GM12864 (cell line): ENCODE data around the gene NACC1.
"Not testable (repeated sequence)": the region's sequence is repeated elsewhere in the genome, so short reads cannot be mapped to it uniquely, and the experiment has no call there.

Experiments
- DNase-seq: peaks from one replicate; pipeline ENCODE4 v3.0.0-alpha.2; 2011; ENCODE audit warnings: low read depth
- H3K4me3 ChIP-seq: 2 replicates; pipeline ENCODE4 v1.5.1; 2011; ENCODE audit warnings: mild to moderate bottlenecking, low read depth, low read length, control low read depth
- TF ChIP-seq, protein P1 (sequence below): IDR thresholded peaks from 2 replicates; pipeline ENCODE4 v1.5.1; 2011; ENCODE audit warnings: low read depth, mild to moderate bottlenecking, moderate library complexity, low read length, control low read depth, inconsistent platforms; ENCODE audit errors: missing control alignments

The NACC1 gene

DNA sequence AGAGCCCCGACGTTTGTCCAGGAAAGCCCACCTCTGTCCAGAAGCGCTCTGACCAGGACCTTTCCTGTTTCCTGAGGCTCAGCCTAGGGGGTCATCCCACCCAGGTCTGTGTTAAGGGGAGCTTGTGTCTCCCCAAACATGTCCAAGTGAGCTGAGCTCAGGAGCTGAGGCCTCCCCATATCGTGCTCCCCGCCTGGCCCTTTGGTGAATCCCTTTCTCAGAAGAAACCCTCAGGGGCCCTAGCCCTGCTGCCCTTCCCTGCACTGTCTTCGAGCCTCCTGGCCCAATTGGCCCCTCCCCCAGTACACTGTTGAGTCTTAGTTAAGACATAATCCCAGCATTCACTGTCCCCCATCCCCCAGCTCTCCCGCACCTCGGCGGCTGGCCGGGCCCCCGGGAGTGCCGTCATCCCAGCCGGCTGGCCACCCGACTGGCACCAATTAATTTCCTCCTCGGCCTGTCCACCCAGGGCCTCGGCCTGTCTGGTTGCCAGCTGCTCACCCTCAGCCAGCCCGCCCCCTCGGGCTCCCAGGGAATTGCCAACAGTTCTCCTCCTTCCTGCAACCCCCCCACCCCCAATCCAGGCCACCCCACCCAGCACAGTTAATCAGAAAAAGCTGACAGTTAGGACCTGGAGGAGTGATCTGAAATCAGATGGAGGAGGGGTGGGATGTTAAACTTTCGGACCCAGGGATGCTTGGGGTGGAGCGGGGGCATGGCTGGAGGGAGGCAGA, 45.7 kb downstream of the NACC1 start:
- no peak overlapping the region for H3K4me3 ChIP-seq
- TF ChIP-seq, protein P1, sequence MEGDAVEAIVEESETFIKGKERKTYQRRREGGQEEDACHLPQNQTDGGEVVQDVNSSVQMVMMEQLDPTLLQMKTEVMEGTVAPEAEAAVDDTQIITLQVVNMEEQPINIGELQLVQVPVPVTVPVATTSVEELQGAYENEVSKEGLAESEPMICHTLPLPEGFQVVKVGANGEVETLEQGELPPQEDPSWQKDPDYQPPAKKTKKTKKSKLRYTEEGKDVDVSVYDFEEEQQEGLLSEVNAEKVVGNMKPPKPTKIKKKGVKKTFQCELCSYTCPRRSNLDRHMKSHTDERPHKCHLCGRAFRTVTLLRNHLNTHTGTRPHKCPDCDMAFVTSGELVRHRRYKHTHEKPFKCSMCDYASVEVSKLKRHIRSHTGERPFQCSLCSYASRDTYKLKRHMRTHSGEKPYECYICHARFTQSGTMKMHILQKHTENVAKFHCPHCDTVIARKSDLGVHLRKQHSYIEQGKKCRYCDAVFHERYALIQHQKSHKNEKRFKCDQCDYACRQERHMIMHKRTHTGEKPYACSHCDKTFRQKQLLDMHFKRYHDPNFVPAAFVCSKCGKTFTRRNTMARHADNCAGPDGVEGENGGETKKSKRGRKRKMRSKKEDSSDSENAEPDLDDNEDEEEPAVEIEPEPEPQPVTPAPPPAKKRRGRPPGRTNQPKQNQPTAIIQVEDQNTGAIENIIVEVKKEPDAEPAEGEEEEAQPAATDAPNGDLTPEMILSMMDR: no peak

DNA sequence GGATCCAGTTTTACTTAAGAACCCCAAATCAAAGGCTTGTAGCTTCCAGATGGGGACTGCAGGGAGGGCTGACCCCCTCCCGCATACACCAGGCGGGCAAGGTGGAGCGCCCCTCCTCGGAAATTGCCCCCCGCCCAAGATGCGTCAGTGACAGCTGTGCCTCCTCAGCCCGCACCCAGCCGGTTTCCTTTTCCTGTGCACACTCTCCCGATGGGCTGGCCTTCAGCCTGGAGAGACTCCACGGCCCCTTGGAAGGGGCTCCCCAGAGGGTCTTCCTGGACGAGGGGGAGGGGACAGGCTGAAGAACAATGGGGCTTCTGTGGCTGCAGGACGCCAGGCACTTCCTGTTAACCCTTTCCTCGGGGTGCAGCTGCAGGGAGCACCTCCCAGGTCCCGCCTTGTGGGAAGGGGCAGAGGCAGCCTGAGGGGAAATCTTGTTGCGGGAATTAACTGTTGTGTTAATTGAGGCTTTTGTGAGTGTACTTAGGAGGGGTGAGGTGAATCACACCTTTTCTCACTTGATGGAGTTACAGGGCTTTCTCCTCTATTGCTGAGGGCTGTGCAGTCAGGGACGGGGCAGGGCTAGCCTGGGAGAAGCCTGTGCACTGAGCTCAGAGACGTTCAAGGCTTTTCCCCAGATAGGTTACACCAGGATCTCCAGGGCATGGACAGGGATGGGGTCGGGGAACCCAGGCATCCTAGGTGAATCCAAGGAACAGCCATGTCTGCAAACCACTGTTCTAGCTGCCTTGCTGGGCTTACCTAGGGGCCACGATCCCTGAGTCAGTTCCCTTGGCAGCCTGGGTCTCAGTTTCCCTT, 46.5 kb downstream of the NACC1 start:
- DNase-seq: no peak
- no peak overlapping the region for H3K4me3 ChIP-seq
- TF ChIP-seq, protein P1: no peak

More for the DNA sequence above, 45.7 kb downstream of the NACC1 start:
- DNase-seq: no peak

DNA sequence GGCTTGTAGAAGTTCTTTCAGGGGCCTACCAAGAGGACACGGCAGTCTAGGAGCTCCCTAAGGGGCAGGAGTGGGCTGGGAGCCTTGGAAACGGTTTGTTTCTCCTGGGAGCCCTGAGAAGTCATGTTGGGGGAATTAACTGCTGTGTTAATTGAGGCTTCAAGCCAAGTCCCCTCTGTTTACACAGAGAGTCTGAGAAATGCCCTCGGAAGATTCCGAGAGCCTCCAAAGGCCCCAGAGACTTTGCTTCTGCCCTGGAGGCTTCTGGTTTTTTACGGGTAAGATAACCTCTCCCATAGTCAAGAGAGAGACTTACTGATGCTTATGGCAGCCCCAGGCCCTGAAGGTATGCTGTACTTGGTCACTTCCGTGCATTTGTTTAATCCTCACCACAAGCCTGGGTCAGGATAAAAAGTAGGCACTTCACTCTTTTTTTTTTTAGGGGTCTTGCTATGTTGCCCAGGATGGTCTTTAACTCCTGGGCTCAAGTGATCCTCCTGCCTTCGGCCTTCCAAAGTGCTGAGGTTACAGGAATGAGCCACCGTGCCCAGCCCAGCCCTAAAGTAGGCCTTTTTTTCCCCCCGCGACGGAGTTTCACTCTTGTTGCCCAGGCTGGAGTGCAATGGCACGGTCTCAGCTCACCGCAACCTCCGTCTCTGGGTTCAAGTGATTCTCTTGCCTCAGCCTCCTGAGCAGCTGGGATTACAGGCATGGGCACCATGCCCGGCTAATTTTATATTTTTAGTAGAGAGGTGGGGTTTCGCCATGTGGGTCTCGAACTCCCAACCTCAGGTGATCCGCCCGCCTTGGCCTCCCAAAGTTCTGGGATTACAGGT, 47.3 kb downstream of the NACC1 start:
- TF ChIP-seq, protein P1: no peak
- DNase-seq: no peak
- no peak overlapping the region for H3K4me3 ChIP-seq

DNA sequence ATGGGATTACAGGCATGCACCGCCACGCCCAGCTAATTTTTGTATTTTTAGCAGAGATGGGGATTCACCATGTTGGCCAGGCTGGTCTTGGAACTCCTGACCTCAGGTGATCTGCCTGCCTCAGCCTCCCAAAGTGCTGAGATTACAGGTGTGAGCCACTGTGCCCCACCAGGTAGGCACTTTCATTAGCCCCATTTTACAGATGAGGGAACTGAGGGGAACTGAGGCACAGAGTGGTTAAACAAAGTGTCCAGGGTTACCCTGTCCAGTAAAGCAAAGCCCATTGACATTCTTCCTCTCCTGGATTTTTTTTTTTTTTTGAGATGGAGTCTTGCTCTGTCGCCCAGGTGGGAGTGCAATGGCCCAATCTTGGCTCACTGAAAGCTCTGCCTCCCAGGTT, 48.1 kb downstream of the NACC1 start:
- not testable (repeated sequence) for DNase-seq, H3K4me3 ChIP-seq

DNA sequence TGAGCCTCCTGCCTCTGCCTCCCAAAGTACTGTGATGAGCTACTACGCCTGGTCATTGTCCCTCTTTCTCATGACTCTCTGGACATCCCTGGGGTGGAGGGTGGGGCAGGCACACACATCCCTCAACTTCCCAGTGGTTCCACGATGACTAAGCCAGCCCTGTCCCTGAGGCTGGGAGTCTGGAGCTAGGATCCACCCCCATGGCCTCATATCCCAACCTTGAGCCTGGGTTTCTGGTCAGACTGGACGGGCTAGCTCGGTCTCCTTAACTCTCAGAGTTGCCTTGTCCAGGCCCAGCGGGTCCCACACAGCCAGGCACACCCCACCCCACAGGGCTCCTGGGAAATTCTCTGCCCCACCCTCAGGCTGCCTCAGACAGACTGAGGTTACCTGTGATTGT, 51.7 kb downstream of the NACC1 start:
- no peak overlapping the region for H3K4me3 ChIP-seq
- DNase-seq: no peak
- TF ChIP-seq, protein P1: no peak

DNA sequence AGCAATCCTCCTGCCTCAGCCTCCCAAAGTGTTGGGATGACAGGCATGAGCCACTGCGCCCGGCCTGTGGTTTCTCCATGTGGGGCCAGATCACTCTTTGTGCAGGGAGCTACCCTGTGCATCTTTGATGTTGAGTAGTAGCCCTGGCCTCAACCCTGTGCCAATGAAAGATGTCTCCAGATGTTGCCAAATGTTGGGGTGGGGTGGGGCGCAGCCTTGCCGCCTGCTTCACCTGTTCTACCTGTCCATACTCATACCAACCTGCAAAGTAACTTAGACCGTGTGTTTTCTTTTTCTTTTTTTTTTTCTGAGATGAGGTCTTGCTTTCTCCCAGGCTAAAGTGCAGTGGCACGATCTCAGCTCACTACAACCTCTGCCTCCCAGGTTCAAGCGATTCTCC, 53.1 kb downstream of the NACC1 start:
- TF ChIP-seq, protein P1: no peak
- no peak for DNase-seq
- H3K4me3 ChIP-seq: no peak overlapping the region
